T-cell (primary cell): Measurements from ENCODE around the gene ONECUT1. TPM values are rescaled to one million over a fixed set of nuclear protein-coding genes. Genes with fewer than 3 reads are reported as not detected.

Experiments used
- ATAC-seq, 4 experiments: fragments of 200-7000 bp in 3 of 4; fragments of 150-1000 bp in 1 of 4; cut with Tn5 transposase; replicated peaks in 1 of 4; 1 replicate in 3 of 4; 2 replicates in 1 of 4; pipeline ENCODE4 v1.10.0; 2021; ENCODE audit warnings: moderate library complexity in 3 of 4, mild to moderate bottlenecking in 2 of 4, moderate number of reproducible peaks in 1 of 4
- CTCF ChIA-PET, 2 donors: fragments of 300-600 bp; sonication (Branson Sonifier 250); formaldehyde crosslinking; loops; one replicate each; lab custom pipeline; 2022; ENCODE audit warnings: antibody characterized with exemption in 2 of 2; lab: Charles Lee
- POLR2A ChIA-PET, 2 donors: fragments of 300-600 bp; sonication (Branson Sonifier 250); formaldehyde crosslinking; loops; one replicate each; lab custom pipeline; 2022; ENCODE audit warnings: antibody characterized with exemption in 2 of 2; lab: Charles Lee
- DNase-seq, 35 experiments: peaks; one replicate each; pipeline versions ENCODE4 v3.0.0 to v3.0.0-alpha.2; 2013 to 2023
- H3K27ac ChIP-seq: one replicate; pipeline ENCODE4 v1.5.1; 2013; ENCODE audit warnings: low read length
- H3K27me3 ChIP-seq, 2 experiments: replicated peaks in 1 of 2; 1 replicate in 1 of 2; 2 replicates in 1 of 2; pipeline versions ENCODE4 v1.6.1 to v1.7.0; 2013; ENCODE audit warnings: low read length in 1 of 2, mixed read lengths in 1 of 2; ENCODE audit not compliant: control insufficient read depth in 2 of 2, insufficient read depth in 2 of 2; ENCODE audit errors: extremely low read depth in 1 of 2
- H3K36me3 ChIP-seq, 2 donors: 1 replicate in 1 of 2; 2 replicates in 1 of 2; pipeline versions ENCODE4 v1.6.1 to v1.7.0; 2013; ENCODE audit warnings: low read length in 1 of 2; ENCODE audit not compliant: control insufficient read depth in 2 of 2, insufficient read depth in 1 of 2; ENCODE audit errors: extremely low read depth in 1 of 2
- H3K4me1 ChIP-seq, 2 experiments: 1 replicate in 1 of 2; 2 replicates in 1 of 2; pipeline versions ENCODE4 v1.6.1 to v1.7.0; 2013; ENCODE audit warnings: low read length in 2 of 2, mixed read lengths in 1 of 2; ENCODE audit not compliant: insufficient read depth in 2 of 2, control insufficient read depth in 1 of 2; ENCODE audit errors: extremely low read depth in 1 of 2
- H3K4me3 ChIP-seq, 2 donors: 1 replicate in 1 of 2; 2 replicates in 1 of 2; pipeline versions ENCODE4 v1.5.1 to v1.7.0; 2013; ENCODE audit warnings: mild to moderate bottlenecking in 2 of 2, low read length in 1 of 2, moderate library complexity in 1 of 2; ENCODE audit not compliant: control insufficient read depth in 1 of 2; ENCODE audit errors: extremely low read depth in 1 of 2
- H3K9me3 ChIP-seq: 2 replicates; pipeline ENCODE4 v1.7.0; 2013
- H3K27ac Mint-ChIP-seq, 2 donors: one replicate each; pipeline ENCODE4 v1.8.0; 2020 to 2021; ENCODE audit warnings: mild to moderate bottlenecking in 2 of 2, mixed read lengths in 2 of 2
- H3K27me3 Mint-ChIP-seq, 2 donors: one replicate each; pipeline ENCODE4 v1.8.0; 2021 to 2022; ENCODE audit warnings: mixed read lengths in 2 of 2
- H3K36me3 Mint-ChIP-seq: one replicate; pipeline ENCODE4 v1.8.0; 2021; ENCODE audit warnings: mixed read lengths
- H3K4me1 Mint-ChIP-seq, 3 donors: one replicate each; pipeline ENCODE4 v1.8.0; 2020 to 2022; ENCODE audit warnings: mixed read lengths in 3 of 3, mild to moderate bottlenecking in 1 of 3
- H3K4me3 Mint-ChIP-seq, 3 donors: one replicate each; pipeline ENCODE4 v1.8.0; 2020 to 2022; ENCODE audit warnings: mild to moderate bottlenecking in 3 of 3, mixed read lengths in 3 of 3, moderate library complexity in 3 of 3
- H3K9me3 Mint-ChIP-seq, 3 donors: one replicate each; pipeline ENCODE4 v1.8.0; 2020 to 2022; ENCODE audit warnings: mixed read lengths in 3 of 3
- WGBS: methylation state at CpG from one replicate; pipeline ENCODE4 v1.1.5; 2013; ENCODE audit warnings: missing lambda C conversion rate; ENCODE audit not compliant: insufficient coverage; 5-methylcytosine and 5-hydroxymethylcytosine counted together
- total RNA-seq, 35 experiments: library from RNA in 6 of 35; stranded (reverse) in 6 of 35; fragments of 120-200 nt in 1 of 35; gene quantifications; one replicate each; pipeline versions ENCODE4 v1.2.1 to v1.2.4 and lab custom pipeline; 2013 to 2026

Gene ONECUT1
- total RNA-seq, 5 donors from 2014 or later (not counting 1 experiment from before 2014, with no cell fraction given), result 0.13 TPM; not detected in 4

- H3K27ac Mint-ChIP-seq, result no peak overlapping the region
- no peak for ATAC-seq
- CTCF ChIA-PET, result no interaction called here
Observed at GRCh38 chr15:52760562-52760961, 29.6 kb downstream of the ONECUT1 start.

DNA sequence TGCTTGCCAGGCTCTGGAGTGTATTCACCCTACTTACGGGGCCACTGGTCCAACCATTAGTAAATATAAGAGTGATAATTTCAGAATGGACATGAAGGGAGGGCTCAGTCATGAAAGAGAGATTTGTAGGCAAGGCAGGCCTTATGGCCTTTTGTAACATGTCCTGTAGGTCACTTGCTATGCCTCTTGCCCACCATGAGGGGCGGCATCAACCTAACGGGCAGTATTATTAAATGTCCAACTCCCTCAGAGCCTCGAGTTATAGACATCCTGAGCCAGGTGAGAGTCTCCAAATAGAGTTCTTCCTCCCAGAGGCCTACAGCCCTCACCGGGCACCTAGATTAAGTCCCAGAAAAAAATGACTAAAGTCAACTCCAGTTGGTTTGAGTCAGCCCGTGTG, 30.2 kb downstream of the ONECUT1 start:
- Histone ChIP-seq H3K27me3 (peaks cover 4 to 11% of the 10 kb centered on the region in 2 experiments), H3K27ac (no peak overlapping the region), H3K4me3 (no peak overlapping the region), H3K36me3 (no peaks in the 10 kb centered on the region), H3K4me1 (no peaks in the 10 kb centered on the region), H3K9me3 (no peaks in the 10 kb centered on the region)
- DNase-seq (no peak), ATAC-seq (no peak)
- no peak overlapping the region for H3K27ac Mint-ChIP-seq
- H3K4me3 Mint-ChIP-seq, result no peak overlapping the region
- WGBS, result 75% methylated on average over 4 of the region's 6 CpGs
- no peaks in the 10 kb centered on the region for H3K4me1 Mint-ChIP-seq
- H3K9me3 Mint-ChIP-seq, result no peaks in the 10 kb centered on the region
- peaks cover 28 to 39% of the 10 kb centered on the region in 2 donors for H3K27me3 Mint-ChIP-seq
- ChIA-PET CTCF (no interaction called here), POLR2A (interaction anchor here in 1 of 2 donors (0.6 kb wide), 1 partner anchor 167 kb away, joined by 3 read pairs; no protein-coding TSS in a partner anchor)
- H3K36me3 Mint-ChIP-seq, result no peaks in the 10 kb centered on the region

More at GRCh38 chr15:52760562-52760961, 29.6 kb downstream of the ONECUT1 start:
- WGBS, result 29% methylated on average over 1 of the region's 1 CpG
- Histone ChIP-seq H3K4me1 (no peaks in the 10 kb centered on the region), H3K4me3 (no peak overlapping the region), H3K27ac (no peak overlapping the region), H3K27me3 (peaks cover 6 to 13% of the 10 kb centered on the region in 2 experiments), H3K9me3 (no peaks in the 10 kb centered on the region), H3K36me3 (no peaks in the 10 kb centered on the region)
- H3K4me3 Mint-ChIP-seq, result no peak overlapping the region
- no peaks in the 10 kb centered on the region for H3K4me1 Mint-ChIP-seq
- H3K9me3 Mint-ChIP-seq, result no peaks in the 10 kb centered on the region
- POLR2A ChIA-PET, result no interaction called here
- H3K27me3 Mint-ChIP-seq, result peaks cover 30 to 38% of the 10 kb centered on the region in 2 donors
- no peak for DNase-seq
- H3K36me3 Mint-ChIP-seq, result no peaks in the 10 kb centered on the region

DNA sequence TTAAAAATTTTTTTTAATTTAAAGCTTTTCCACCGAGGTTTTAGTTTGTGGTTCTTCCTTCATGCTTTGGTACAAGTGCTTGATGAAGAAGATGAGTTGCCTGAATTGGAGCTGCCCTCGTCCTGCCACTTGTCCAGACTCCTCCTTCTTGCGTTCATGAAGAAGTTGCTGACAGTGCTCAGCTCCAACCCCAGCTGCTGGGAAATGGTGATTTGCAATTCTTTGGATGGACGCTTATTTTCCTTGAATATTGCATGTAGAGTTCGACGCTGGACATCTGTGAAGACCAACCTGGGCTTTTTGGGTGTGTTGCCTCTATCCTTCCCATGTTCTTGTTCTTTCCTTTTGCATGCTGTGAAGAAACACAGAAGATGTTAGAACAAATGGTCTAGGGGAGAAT, 32.6 kb downstream of the ONECUT1 start:
- no peaks in the 10 kb centered on the region for H3K4me1 ChIP-seq
- H3K27me3 ChIP-seq, result peaks cover 7% of the 10 kb centered on the region in 2 experiments
- CTCF ChIA-PET, result no interaction called here
- H3K27ac Mint-ChIP-seq, result no peak overlapping the region
- WGBS, result 79% methylated on average over 5 of the region's 6 CpGs
- no peaks in the 10 kb centered on the region for H3K9me3 ChIP-seq
- ATAC-seq (no peak), DNase-seq (no peak)
- no peak overlapping the region for H3K4me3 ChIP-seq
- no peak overlapping the region for H3K4me3 Mint-ChIP-seq
- H3K9me3 Mint-ChIP-seq, result no peaks in the 10 kb centered on the region
- no peak overlapping the region for H3K27ac ChIP-seq
- H3K4me1 Mint-ChIP-seq, result peaks cover 0 to 2% (median 0%) of the 10 kb centered on the region in 3 donors
- no peaks in the 10 kb centered on the region for H3K36me3 Mint-ChIP-seq
- peaks cover 31 to 42% of the 10 kb centered on the region in 2 donors for H3K27me3 Mint-ChIP-seq
- no peaks in the 10 kb centered on the region for H3K36me3 ChIP-seq
- POLR2A ChIA-PET, result no interaction called here

- Mint-ChIP-seq H3K4me1 (peaks cover 0 to 2% (median 0%) of the 10 kb centered on the region in 3 donors), H3K27ac (no peak overlapping the region), H3K9me3 (no peaks in the 10 kb centered on the region), H3K4me3 (no peak overlapping the region), H3K36me3 (no peaks in the 10 kb centered on the region), H3K27me3 (peaks cover 32 to 39% of the 10 kb centered on the region in 2 donors)
- Histone ChIP-seq H3K27ac (no peak overlapping the region), H3K4me1 (no peaks in the 10 kb centered on the region), H3K36me3 (no peaks in the 10 kb centered on the region), H3K9me3 (no peaks in the 10 kb centered on the region), H3K27me3 (peaks cover 5 to 15% of the 10 kb centered on the region in 2 experiments), H3K4me3 (no peak overlapping the region)
- CTCF ChIA-PET, result no interaction called here
- POLR2A ChIA-PET, result interaction anchor here in 1 of 2 donors (0.6 kb wide), 1 partner anchor 91 kb away, joined by 3 read pairs; no protein-coding TSS in a partner anchor
- no peak for DNase-seq
- ATAC-seq, result no peak
- WGBS, result no CpG with 5 or more reads among the region's 2 CpGs
Observed at GRCh38 chr15:52751522-52751921, 38.6 kb downstream of the ONECUT1 start.

DNA sequence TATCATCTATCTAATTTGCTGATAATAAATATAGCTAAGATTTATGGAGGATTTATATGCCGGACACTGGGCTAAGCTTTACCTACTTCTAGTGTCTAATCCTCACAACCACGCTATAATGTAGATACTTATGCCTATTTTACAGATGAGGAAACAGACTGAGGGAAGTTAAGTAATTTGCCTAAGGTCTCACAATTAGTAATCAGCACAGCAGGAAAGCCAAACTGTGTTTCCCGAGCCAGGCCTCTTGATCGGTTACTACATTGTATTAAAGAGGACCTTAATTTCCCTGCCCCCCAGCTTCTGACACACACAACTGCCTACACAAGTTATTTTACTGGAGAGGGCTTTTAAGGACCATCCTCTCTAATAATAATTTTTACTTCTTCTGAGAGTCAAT, 40.9 kb downstream of the ONECUT1 start:
- no CpG with 5 or more reads among the region's 4 CpGs for WGBS
- H3K4me3 ChIP-seq, result no peak overlapping the region
- Mint-ChIP-seq H3K36me3 (no peaks in the 10 kb centered on the region), H3K9me3 (no peaks in the 10 kb centered on the region), H3K4me3 (no peak overlapping the region), H3K27ac (no peak overlapping the region), H3K4me1 (peaks cover 0 to 2% (median 0%) of the 10 kb centered on the region in 3 donors), H3K27me3 (peaks cover 36 to 37% of the 10 kb centered on the region in 2 donors)
- DNase-seq (no peak), ATAC-seq (no peak)
- H3K27ac ChIP-seq, result no peak overlapping the region
- no peaks in the 10 kb centered on the region for H3K4me1 ChIP-seq
- H3K27me3 ChIP-seq, result peaks cover 3 to 19% of the 10 kb centered on the region in 2 experiments
- ChIA-PET CTCF (interaction anchor here in 1 of 2 donors (0.9 kb wide), 1 partner anchor 22 kb away, joined by 11 read pairs; no protein-coding TSS in a partner anchor), POLR2A (interaction anchor here in 1 of 2 donors (0.7 kb wide), 1 partner anchor 425 kb away, joined by 10 read pairs; no protein-coding TSS in a partner anchor)
- H3K36me3 ChIP-seq, result no peaks in the 10 kb centered on the region
- H3K9me3 ChIP-seq, result no peaks in the 10 kb centered on the region

- no peak overlapping the region for H3K27ac Mint-ChIP-seq
Observed at GRCh38 chr15:52746162-52746757, 43.9 kb downstream of the ONECUT1 start.

More at GRCh38 chr15:52746162-52746757, 43.9 kb downstream of the ONECUT1 start:
- H3K4me1 ChIP-seq, result no peaks in the 10 kb centered on the region
- POLR2A ChIA-PET, result interaction anchor here in 1 of 2 donors (0.7 kb wide), 1 partner anchor 568 kb away, joined by 3 read pairs; no protein-coding TSS in a partner anchor
- no peaks in the 10 kb centered on the region for H3K9me3 ChIP-seq
- no peaks in the 10 kb centered on the region for H3K36me3 ChIP-seq
- CTCF ChIA-PET, result no interaction called here
- no peak for ATAC-seq
- H3K27me3 ChIP-seq, result peaks cover 0 to 16% of the 10 kb centered on the region in 2 experiments
- Mint-ChIP-seq H3K9me3 (no peaks in the 10 kb centered on the region), H3K4me3 (no peak overlapping the region), H3K36me3 (no peaks in the 10 kb centered on the region), H3K4me1 (no peaks in the 10 kb centered on the region), H3K27me3 (peaks cover 24% of the 10 kb centered on the region in 2 donors)
- H3K4me3 ChIP-seq, result no peak overlapping the region
- 86% methylated on average over 1 of the region's 6 CpGs for WGBS
- H3K27ac ChIP-seq, result no peak overlapping the region
- no peak for DNase-seq
